HCT116 (cell line): Measurements from ENCODE around the gene DPY19L3. TPM values are rescaled to one million over a fixed set of nuclear protein-coding genes. Genes with fewer than 3 reads are reported as not detected.
A peak's percentile ranks its signal among the peaks of the same experiment; 100 is the strongest.
"Not testable (repeated sequence)": the region's sequence is repeated elsewhere in the genome, so short reads cannot be mapped to it uniquely, and the experiment has no call there.

Experiments
- ATAC-seq: fragments of 200-7000 bp; cut with Tn5 transposase; 2 replicates; pipeline ENCODE4 v1.9.1; 2020; ENCODE audit warnings: mild to moderate bottlenecking, moderate library complexity
- BruUV-seq: library from RNA; stranded (reverse); fragments of 400-500 nt; replicated peaks from 2 replicates; lab custom pipeline; 2021; lab: Mats Ljungman, UMichigan
- CTCF ChIA-PET: fragments of 300-600 bp; sonication (Branson Sonifier 250); formaldehyde crosslinking; loops from one replicate; lab custom pipeline; 2021; ENCODE audit warnings: antibody characterized with exemption; lab: Charles Lee
- POLR2A ChIA-PET: fragments of 300-600, 350-600 bp; sonication (Branson Sonifier 250); formaldehyde crosslinking; loops from one replicate; lab custom pipeline; 2021; ENCODE audit warnings: antibody characterized with exemption; lab: Charles Lee
- RAD21 ChIA-PET, 2 experiments: fragments of 300-600 bp; sonication (Branson Sonifier 250); formaldehyde crosslinking; loops; one replicate each; lab custom pipeline; 2023; ENCODE audit warnings: low total read pairs in 2 of 2; ENCODE audit not compliant: uncharacterized antibody in 2 of 2, unreplicated experiment in 2 of 2, low non-redundant PET in 1 of 2; lab: Charles Lee
- DNase-seq: peaks from one replicate; pipeline ENCODE4 v3.0.0-alpha.2; 2010; ENCODE audit warnings: low read depth, low spot score
- H2AFZ ChIP-seq: fragments of 200-600 bp; shearing (Covaris generic), sonication (generic); 2 replicates; pipeline ENCODE4 v1.6.1; 2017; ENCODE audit warnings: low read depth, mixed run types, mixed read lengths, antibody characterized with exemption, low read length; ENCODE audit not compliant: poor library complexity, severe bottlenecking
- H3K27ac ChIP-seq: 2 replicates; pipeline ENCODE4 v1.5.1; 2012; ENCODE audit warnings: low read depth, low read length
- H3K27me3 ChIP-seq: fragments of 200-600 bp; sonication (generic); 2 replicates; pipeline ENCODE4 v1.6.1; 2016; ENCODE audit warnings: mixed run types, low read length, mixed read lengths; ENCODE audit not compliant: insufficient read depth
- H3K36me3 ChIP-seq, 2 experiments: fragments of 200-500 bp in 1 of 2; fragments of 200-600 bp in 1 of 2; sonication (Bioruptor generic) in 1 of 2; sonication (generic) in 1 of 2; 2 replicates each; pipeline versions ENCODE4 v1.5.1 to v1.6.1; 2014 to 2016; ENCODE audit warnings: low read length in 2 of 2, inconsistent platforms in 1 of 2, mixed read lengths in 1 of 2, mixed run types in 1 of 2; ENCODE audit not compliant: insufficient read depth in 2 of 2, control insufficient read depth in 1 of 2
- H3K4me1 ChIP-seq, 2 experiments: fragments of 200-600 bp in 1 of 2; sonication (generic) in 1 of 2; 2 replicates each; pipeline versions ENCODE4 v1.5.1 to v1.6.1; 2012 to 2017; ENCODE audit warnings: low read length in 2 of 2, inconsistent platforms in 1 of 2, mild to moderate bottlenecking in 1 of 2, mixed read lengths in 1 of 2, mixed run types in 1 of 2, moderate library complexity in 1 of 2; ENCODE audit not compliant: insufficient read depth in 2 of 2, control insufficient read depth in 1 of 2
- H3K4me2 ChIP-seq: fragments of 200-600 bp; sonication (generic); 2 replicates; pipeline ENCODE4 v1.6.1; 2017; ENCODE audit warnings: mixed run types, low read length, mixed read lengths
- H3K4me3 ChIP-seq, 2 experiments: fragments of 200-600 bp in 1 of 2; sonication (generic) in 1 of 2; replicated peaks in 1 of 2; 2 replicates each; pipeline ENCODE4 v1.5.1; 2011 to 2016; ENCODE audit warnings: low read length in 2 of 2, control low read depth in 1 of 2, low read depth in 1 of 2, mild to moderate bottlenecking in 1 of 2, mixed read lengths in 1 of 2, mixed run types in 1 of 2
- H3K79me2 ChIP-seq: fragments of 200-600 bp; sonication (generic); 2 replicates; pipeline ENCODE4 v1.6.1; 2017; ENCODE audit warnings: mild to moderate bottlenecking, mixed run types, low read length, moderate library complexity, mixed read lengths; ENCODE audit not compliant: insufficient read depth
- H3K9ac ChIP-seq: fragments of 200-600 bp; sonication (generic); 2 replicates; pipeline ENCODE4 v1.6.1; 2016; ENCODE audit warnings: low read length, mixed read lengths
- H3K9me2 ChIP-seq: fragments of 200-600 bp; sonication (generic), shearing (Covaris generic); 2 replicates; pipeline ENCODE4 v1.6.1; 2017; ENCODE audit warnings: mixed run types, mild to moderate bottlenecking, moderate library complexity; ENCODE audit not compliant: insufficient read depth
- H3K9me3 ChIP-seq, 2 experiments: fragments of 200-500 bp in 1 of 2; fragments of 200-600 bp in 1 of 2; sonication (Bioruptor generic) in 1 of 2; sonication (generic) in 1 of 2; 2 replicates each; pipeline ENCODE4 v1.6.1; 2014 to 2017; ENCODE audit warnings: low read length in 2 of 2, mixed read lengths in 2 of 2, inconsistent platforms in 1 of 2, low read depth in 1 of 2, mild to moderate bottlenecking in 1 of 2, mixed run types in 1 of 2, moderate library complexity in 1 of 2; ENCODE audit not compliant: control insufficient read depth in 1 of 2, insufficient read depth in 1 of 2
- H4K20me1 ChIP-seq: fragments of 200-600 bp; sonication (generic), shearing (Covaris generic); 2 replicates; pipeline ENCODE4 v1.6.1; 2017; ENCODE audit warnings: mixed run types, mild to moderate bottlenecking, moderate library complexity; ENCODE audit not compliant: insufficient read depth
- EGR1 ChIP-seq: IDR thresholded peaks from 2 replicates; pipeline ENCODE4 v1.6.1; 2012; ENCODE audit warnings: low read depth
- RAD21 ChIP-seq: IDR thresholded peaks from 2 replicates; pipeline ENCODE4 v1.6.1; 2012; ENCODE audit warnings: low read depth, mild to moderate bottlenecking
- intact Hi-C: fragments of 100-400 bp; cut with micrococcal nuclease; formaldehyde crosslinking; loops from 2 replicates; pipeline ENCODE4 v1.10.0; 2022
- total RNA-seq: library from RNA; stranded (reverse); gene quantifications from one replicate; pipeline ENCODE4 v1.2.1, GENCODE V29; 2021; ENCODE audit not compliant: unreplicated experiment
- TF ChIP-seq, protein P1 (sequence below), 3 experiments: fragments of 200-600 bp in 1 of 3; sonication (generic) in 1 of 3; IDR thresholded peaks in 2 of 3; conservative IDR thresholded peaks in 1 of 3; 2 replicates each; pipeline ENCODE4 v1.5.1; 2012 to 2017; ENCODE audit warnings: low read depth in 2 of 3, low read length in 2 of 3, antibody characterized with exemption in 1 of 3, borderline replicate concordance in 1 of 3, control low read depth in 1 of 3, mild to moderate bottlenecking in 1 of 3, mixed read lengths in 1 of 3, mixed run types in 1 of 3, moderate library complexity in 1 of 3; ENCODE audit not compliant: insufficient read depth in 1 of 3

The DPY19L3 gene
- total RNA-seq, 1 experiment from 2014 or later, result 14.5 TPM

GRCh38 chr19:32374362-32374761, 31.2 kb upstream of the DPY19L3 start:
- POLR2A ChIA-PET, result interaction anchor here (0.8 kb wide), 1 partner anchor 13 kb away, joined by 3 read pairs; no protein-coding TSS in a partner anchor

GRCh38 chr19:32377088-32377487, 28.5 kb upstream of the DPY19L3 start:
- H4K20me1 ChIP-seq, H3K9me3 ChIP-seq, H3K27ac ChIP-seq, BruUV-seq, H2AFZ ChIP-seq, H3K27me3 ChIP-seq, H3K4me3 ChIP-seq, RAD21 ChIA-PET, H3K4me2 ChIP-seq, CTCF ChIA-PET, ATAC-seq, H3K9me2 ChIP-seq, H3K9ac ChIP-seq, POLR2A ChIA-PET: not testable (repeated sequence)
- TF ChIP-seq, protein P1, sequence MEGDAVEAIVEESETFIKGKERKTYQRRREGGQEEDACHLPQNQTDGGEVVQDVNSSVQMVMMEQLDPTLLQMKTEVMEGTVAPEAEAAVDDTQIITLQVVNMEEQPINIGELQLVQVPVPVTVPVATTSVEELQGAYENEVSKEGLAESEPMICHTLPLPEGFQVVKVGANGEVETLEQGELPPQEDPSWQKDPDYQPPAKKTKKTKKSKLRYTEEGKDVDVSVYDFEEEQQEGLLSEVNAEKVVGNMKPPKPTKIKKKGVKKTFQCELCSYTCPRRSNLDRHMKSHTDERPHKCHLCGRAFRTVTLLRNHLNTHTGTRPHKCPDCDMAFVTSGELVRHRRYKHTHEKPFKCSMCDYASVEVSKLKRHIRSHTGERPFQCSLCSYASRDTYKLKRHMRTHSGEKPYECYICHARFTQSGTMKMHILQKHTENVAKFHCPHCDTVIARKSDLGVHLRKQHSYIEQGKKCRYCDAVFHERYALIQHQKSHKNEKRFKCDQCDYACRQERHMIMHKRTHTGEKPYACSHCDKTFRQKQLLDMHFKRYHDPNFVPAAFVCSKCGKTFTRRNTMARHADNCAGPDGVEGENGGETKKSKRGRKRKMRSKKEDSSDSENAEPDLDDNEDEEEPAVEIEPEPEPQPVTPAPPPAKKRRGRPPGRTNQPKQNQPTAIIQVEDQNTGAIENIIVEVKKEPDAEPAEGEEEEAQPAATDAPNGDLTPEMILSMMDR (IDR thresholded peaks at IDR 0.05 in 2 of 3, conservative IDR thresholded peaks at IDR 0.05 in 1 of 3; ENCODE audit: borderline replicate concordance in 1 of 3, insufficient read depth in 1 of 3, low read depth in 2 of 3, low read length in 2 of 3), result peak; percentile 34 to 62 (median 53); a peak in 5 of 6 replicates
- peak; percentile 53 for TF ChIP-seq RAD21
- H3K4me1 ChIP-seq, result peaks cover 29 to 32% of the 10 kb centered on the region in 2 experiments
- peaks cover 37% of the 10 kb centered on the region for H3K79me2 ChIP-seq
- intact Hi-C loops, result loop anchor here (1.0 to 2.0 kb wide), 3 partner anchors 36 to 1694 kb away; no protein-coding TSS in a partner anchor
- peaks cover 5 to 13% of the 10 kb centered on the region in 2 experiments; a peak in 2 of 4 replicates for H3K36me3 ChIP-seq
- DNase-seq, result peak; percentile 7

More at GRCh38 chr19:32374362-32374761, 31.2 kb upstream of the DPY19L3 start:
- H3K9me3 ChIP-seq, H3K9me2 ChIP-seq, BruUV-seq, RAD21 ChIA-PET, H3K27me3 ChIP-seq, ATAC-seq, H2AFZ ChIP-seq, DNase-seq, H4K20me1 ChIP-seq, intact Hi-C loops: not testable (repeated sequence)
- CTCF ChIA-PET, result interaction anchor here (0.8 kb wide), 1 partner anchor 37 kb away, joined by 4 read pairs; no protein-coding TSS in a partner anchor
- peaks cover 59% of the 10 kb centered on the region for H3K79me2 ChIP-seq
- H3K4me2 ChIP-seq, result peak overlapping the region; percentile 74
- H3K36me3 ChIP-seq, result peaks cover 0 to 15% of the 10 kb centered on the region in 2 experiments; a peak in 2 of 4 replicates
- peak overlapping the region in 1 of 2 experiments; percentile 29; a peak in 1 of 4 replicates for H3K4me3 ChIP-seq
- H3K27ac ChIP-seq, result peak overlapping the region; percentile 68
- peak overlapping the region; percentile 40 for H3K9ac ChIP-seq
- H3K4me1 ChIP-seq, result peaks cover 31 to 35% of the 10 kb centered on the region in 2 experiments
- TF ChIP-seq EGR1, result 0 out of 2 replicates have a peak, but pooled peaks have one; percentile 1
